Breast epithelium (tissue), 4 donors: ENCODE measurements around the gene KYAT1. TPM values are rescaled to one million over a fixed set of nuclear protein-coding genes. Genes with fewer than 3 reads are reported as not detected.
"Not testable (repeated sequence)": the region's sequence is repeated elsewhere in the genome, so short reads cannot be mapped to it uniquely, and the experiment has no call there.

ENCODE experiments used
- DNase-seq, 2 donors: peaks; one replicate each; pipeline ENCODE4 v3.0.0-alpha.2; 2019; ENCODE audit warnings: low spot score in 2 of 2
- H3K27ac ChIP-seq, 2 donors: fragments of 200-600 bp; sonication (generic) in 1 of 2; one replicate each; pipeline ENCODE4 v1.5.1; 2016 to 2019; ENCODE audit warnings: mild to moderate bottlenecking in 1 of 2
- H3K27me3 ChIP-seq, 2 donors: fragments of 200-600 bp; sonication (generic) in 1 of 2; one replicate each; pipeline versions ENCODE4 v1.5.1 to v1.6.0; 2017 to 2019; ENCODE audit warnings: control low read depth in 1 of 2, mild to moderate bottlenecking in 1 of 2
- H3K36me3 ChIP-seq: fragments of 200-600 bp; one replicate; pipeline ENCODE4 v1.5.1; 2019
- H3K4me1 ChIP-seq, 2 donors: fragments of 200-600 bp; sonication (generic); one replicate each; pipeline ENCODE4 v1.5.1; 2016 to 2019; ENCODE audit warnings: control low read depth in 1 of 2
- H3K4me3 ChIP-seq, 3 donors: fragments of 200-600 bp; sonication (generic); 1 replicate in 2 of 3; 2 replicates in 1 of 3; pipeline ENCODE4 v1.5.1; 2016 to 2019; ENCODE audit warnings: mild to moderate bottlenecking in 3 of 3, moderate library complexity in 2 of 3
- H3K9me3 ChIP-seq, 2 donors: fragments of 200-600 bp; sonication (generic) in 1 of 2; one replicate each; pipeline ENCODE4 v1.5.1; 2016 to 2019; ENCODE audit warnings: control low read depth in 1 of 2
- CTCF ChIP-seq, 3 donors: fragments of 450-650 bp; IDR thresholded peaks; one replicate each; pipeline ENCODE4 v1.5.1; 2016 to 2017; ENCODE audit warnings: antibody characterized with exemption in 3 of 3, mild to moderate bottlenecking in 3 of 3, moderate library complexity in 3 of 3
- POLR2A ChIP-seq: fragments of 450-650 bp; IDR thresholded peaks from one replicate; pipeline ENCODE4 v1.6.1; 2016; ENCODE audit warnings: antibody characterized with exemption, mild to moderate bottlenecking, moderate library complexity
- POLR2AphosphoS5 ChIP-seq, 3 donors: sonication (generic); formaldehyde crosslinking; IDR thresholded peaks; one replicate each; pipeline ENCODE4 v1.6.1; 2017; ENCODE audit warnings: antibody characterized with exemption in 3 of 3
- intact Hi-C: fragments of 100-400 bp; cut with DNase I; formaldehyde crosslinking; loops from one replicate; pipeline ENCODE4 v1.15.1; 2023; ENCODE audit warnings: low total_unique reads
- total RNA-seq, 3 donors: library from RNA; depleted of rRNA; stranded (reverse); fragments of >200 nt; gene quantifications; one replicate each; pipeline ENCODE4 v1.1.0, GENCODE V29; 2016

Gene KYAT1
- total RNA-seq, 3 donors from 2014 or later: 3.0 to 7.6 (median 7.2) TPM

- DNase-seq: no peak
- intact Hi-C loops: no loop called here
Observed at GRCh38 chr9:128870128-128870940, 11.4 kb downstream of the KYAT1 start.

DNA sequence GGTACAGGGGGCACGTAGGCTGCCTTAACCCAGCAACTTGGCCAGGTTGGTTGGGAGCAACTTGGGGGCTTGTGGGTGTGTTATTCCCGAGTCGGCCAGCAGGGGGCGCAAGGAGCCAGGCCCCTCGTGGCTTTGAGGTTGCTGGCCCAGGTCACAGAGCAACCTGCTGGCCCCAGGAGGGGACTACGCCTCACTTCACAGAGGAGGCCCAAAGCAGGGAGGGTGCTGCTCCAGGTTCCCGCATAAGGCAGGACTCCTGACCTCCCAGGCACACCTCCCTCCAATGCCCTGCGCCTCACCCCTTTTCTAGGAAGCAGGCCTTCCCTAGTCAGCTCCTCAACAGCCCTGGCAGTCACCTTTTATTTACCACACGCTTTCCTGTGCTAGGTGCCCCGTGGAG, 18.1 kb downstream of the KYAT1 start:
- TF ChIP-seq CTCF (IDR thresholded peaks at IDR 0.05) (peak; percentile 89 to 93 (median 92)), POLR2AphosphoS5 (IDR thresholded peaks at IDR 0.05) (no peak)
- DNase-seq: peak in 1 of 2 donors; percentile 77
- H3K27ac ChIP-seq: peak overlapping the region; percentile 21 to 81

More at GRCh38 chr9:128870128-128870940, 11.4 kb downstream of the KYAT1 start:
- no peaks in the 10 kb centered on the region for H3K4me1 ChIP-seq
- TF ChIP-seq CTCF (IDR thresholded peaks at IDR 0.05): no peak
- no peak overlapping the region for H3K27ac ChIP-seq
- H3K9me3 ChIP-seq: no peaks in the 10 kb centered on the region
- H3K4me3 ChIP-seq: no peak overlapping the region
- H3K27me3 ChIP-seq: no peaks in the 10 kb centered on the region
- H3K36me3 ChIP-seq: no peaks in the 10 kb centered on the region

GRCh38 chr9:128862401-128862851, 19.3 kb downstream of the KYAT1 start:
- DNase-seq: peak in 1 of 2 donors; percentile 56
- Histone ChIP-seq H3K36me3 (no peaks in the 10 kb centered on the region), H3K27me3 (no peaks in the 10 kb centered on the region), H3K4me1 (no peaks in the 10 kb centered on the region), H3K9me3 (no peaks in the 10 kb centered on the region), H3K4me3 (no peak overlapping the region), H3K27ac (peak overlapping the region; percentile 64 to 81)
- intact Hi-C loops: no loop called here
- no peak for TF ChIP-seq POLR2AphosphoS5 (IDR thresholded peaks at IDR 0.05)
- TF ChIP-seq POLR2A: no peak

More for the DNA sequence above, 18.1 kb downstream of the KYAT1 start:
- H3K4me1 ChIP-seq: no peaks in the 10 kb centered on the region
- intact Hi-C loops: no loop called here
- no peaks in the 10 kb centered on the region for H3K27me3 ChIP-seq
- H3K9me3 ChIP-seq: no peaks in the 10 kb centered on the region
- H3K4me3 ChIP-seq: no peak overlapping the region
- H3K36me3 ChIP-seq: no peaks in the 10 kb centered on the region

DNA sequence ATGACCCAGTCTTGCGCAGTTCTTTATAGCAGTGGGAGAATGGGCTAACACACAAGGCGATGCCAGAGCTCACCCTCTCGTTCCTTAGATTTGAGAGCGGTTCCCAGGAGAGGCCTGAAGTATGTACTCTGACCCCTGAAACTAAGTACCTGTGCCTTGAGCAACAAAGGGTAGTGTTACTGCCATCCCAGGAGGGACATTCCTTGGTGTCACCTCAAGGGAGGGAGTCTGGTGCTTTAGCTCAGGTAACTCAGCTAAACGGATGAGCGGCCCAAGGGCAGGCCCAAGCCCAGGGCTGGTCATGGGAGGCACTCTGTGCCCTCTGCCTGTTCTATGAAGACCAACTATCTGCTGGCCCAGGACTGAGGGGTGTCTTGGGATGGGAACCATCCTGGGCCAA, 20.2 kb downstream of the KYAT1 start:
- H3K4me1 ChIP-seq: no peaks in the 10 kb centered on the region
- intact Hi-C loops: no loop called here
- H3K4me3 ChIP-seq: no peak overlapping the region
- TF ChIP-seq POLR2A (no peak), CTCF (IDR thresholded peaks at IDR 0.05) (no peak), POLR2AphosphoS5 (IDR thresholded peaks at IDR 0.05) (no peak)
- H3K27ac ChIP-seq: peak overlapping the region; percentile 69 to 81
- H3K9me3 ChIP-seq: no peaks in the 10 kb centered on the region
- H3K36me3 ChIP-seq: no peaks in the 10 kb centered on the region
- H3K27me3 ChIP-seq: no peaks in the 10 kb centered on the region
- no peak for DNase-seq

DNA sequence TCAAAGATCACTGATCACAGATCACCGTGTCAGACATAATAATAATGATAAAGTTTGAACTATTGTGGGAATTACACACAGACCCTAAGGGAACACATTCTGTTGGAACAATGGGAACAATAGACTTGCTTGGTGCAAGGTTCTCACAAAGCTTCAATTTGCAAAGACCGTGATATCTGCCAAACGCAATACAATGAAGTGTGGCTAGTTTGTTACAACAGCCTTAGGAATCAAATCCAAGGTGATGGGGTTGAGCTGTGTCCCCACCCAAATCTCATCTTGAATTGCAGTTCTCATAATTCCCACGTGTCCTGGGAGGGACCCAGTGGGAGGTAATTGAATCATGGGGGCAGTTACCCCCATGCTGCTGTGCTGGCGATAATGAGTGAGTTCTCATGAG, 20.8 kb downstream of the KYAT1 start:
- Histone ChIP-seq H3K27ac (peak overlapping the region; percentile 69 to 81), H3K36me3 (no peaks in the 10 kb centered on the region), H3K9me3 (no peaks in the 10 kb centered on the region), H3K4me3 (no peak overlapping the region), H3K4me1 (no peaks in the 10 kb centered on the region), H3K27me3 (no peaks in the 10 kb centered on the region)
- intact Hi-C loops: no loop called here
- DNase-seq: no peak
- TF ChIP-seq CTCF (IDR thresholded peaks at IDR 0.05) (no peak), POLR2AphosphoS5 (IDR thresholded peaks at IDR 0.05) (no peak), POLR2A (no peak)

- DNase-seq, H3K27me3 ChIP-seq, intact Hi-C loops, H3K9me3 ChIP-seq, H3K4me1 ChIP-seq, H3K36me3 ChIP-seq, H3K27ac ChIP-seq, H3K4me3 ChIP-seq: not testable (repeated sequence)
Observed at GRCh38 chr9:128858476-128858875, 23.3 kb downstream of the KYAT1 start.

GRCh38 chr9:128854454-128854853, 27.3 kb downstream of the KYAT1 start:
- H3K9me3 ChIP-seq, H3K4me1 ChIP-seq, DNase-seq, H3K27me3 ChIP-seq, H3K36me3 ChIP-seq, H3K27ac ChIP-seq, H3K4me3 ChIP-seq, intact Hi-C loops: not testable (repeated sequence)

DNA sequence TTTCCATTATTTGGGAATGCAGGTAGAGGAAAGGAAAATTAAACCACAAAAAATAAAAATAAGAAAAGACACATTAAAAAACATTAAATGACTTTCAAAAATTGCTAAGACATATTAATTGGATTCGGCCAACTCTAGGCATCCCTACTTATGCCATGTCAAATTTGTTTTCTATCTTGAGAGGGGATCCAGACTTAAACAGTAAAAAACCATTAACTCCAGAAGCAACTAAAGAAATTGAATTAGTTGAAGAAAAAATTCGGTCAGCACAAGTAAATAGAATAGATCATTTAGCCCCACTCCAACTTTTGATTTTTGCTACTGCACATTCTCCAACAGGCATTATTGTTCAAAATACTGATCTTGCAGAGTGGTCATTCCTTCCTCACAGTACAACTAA, 29.1 kb downstream of the KYAT1 start:
- H3K27me3 ChIP-seq, H3K27ac ChIP-seq, intact Hi-C loops, H3K9me3 ChIP-seq, H3K4me3 ChIP-seq, H3K4me1 ChIP-seq, DNase-seq, H3K36me3 ChIP-seq: not testable (repeated sequence)
